ENCODE data around the gene ATL3.

GRCh38 chr11:63670433-63671321, 499 bp downstream of the ATL3 start:
- TF ChIP-seq CTCF (IDR thresholded peaks at IDR 0.05; ENCODE audit: low read depth, low read length) (peak; percentile 35), POLR2A (IDR thresholded peaks at IDR 0.05; ENCODE audit: extremely low read depth, insufficient read length) (peak; percentile 21)

Data from NB4 (cell line).